Measurements from ENCODE around the gene GBP4.

GBP4 gene

GRCh38 chr1:89170170-89171066 lies 28.3 kb downstream of the GBP4 start:
- no peak for DNase-seq (ENCODE audit: low read depth)

GRCh38 chr1:89169166-89169565 lies 29.6 kb downstream of the GBP4 start:
- no peak for DNase-seq (ENCODE audit: low read depth)

DNA sequence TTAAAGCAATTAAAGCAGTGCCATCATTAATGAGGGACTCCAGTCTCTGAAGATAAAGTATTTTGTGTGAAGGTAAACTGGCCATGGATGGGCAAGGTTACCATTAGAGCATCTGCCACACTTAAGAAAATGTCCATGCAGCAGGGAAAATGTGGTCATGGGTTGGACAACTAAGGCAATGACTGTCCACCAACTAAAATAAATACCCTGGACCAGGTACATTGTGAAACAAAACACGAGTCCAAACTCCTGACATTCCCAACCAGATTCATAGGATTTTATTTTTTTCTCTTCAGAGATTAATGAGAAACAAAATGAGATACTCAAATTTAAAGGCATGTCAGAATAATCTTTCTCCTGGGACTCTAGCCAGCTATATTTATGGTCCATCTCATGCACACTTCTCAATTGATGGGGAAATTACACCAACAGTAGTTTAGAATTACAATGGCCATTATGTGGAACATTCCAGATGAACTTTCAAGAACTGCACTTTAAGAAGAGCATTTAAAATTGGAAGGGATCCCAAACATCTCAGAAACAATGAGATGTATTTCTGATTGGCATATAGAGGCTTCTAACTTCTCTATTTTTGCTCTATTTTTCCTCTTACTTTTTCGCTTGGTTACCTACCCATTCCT lies 31.0 kb downstream of the GBP4 start:
- no peak for DNase-seq (ENCODE audit: low read depth)

GRCh38 chr1:89166705-89167104 lies 32.0 kb downstream of the GBP4 start:
- no peak for DNase-seq (ENCODE audit: low read depth)

DNA sequence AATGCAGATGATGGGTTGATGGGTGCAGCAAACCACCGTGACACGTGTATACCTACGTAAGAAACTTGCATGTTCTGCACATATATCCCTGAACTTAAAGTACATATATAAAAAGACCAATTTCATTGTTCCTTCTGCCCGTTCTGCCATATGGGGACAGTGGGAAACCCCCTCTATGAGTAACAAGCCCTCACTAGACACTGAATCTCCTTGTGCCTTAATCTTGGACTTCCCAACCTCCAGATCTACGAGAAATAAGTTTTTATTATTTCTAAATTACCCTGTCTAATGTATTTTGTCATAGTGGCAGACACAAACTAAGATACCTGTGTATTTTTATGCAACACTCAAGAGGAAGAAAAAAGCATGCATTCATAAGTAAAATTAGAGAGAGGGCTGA lies 32.9 kb downstream of the GBP4 start:
- no peak for DNase-seq (ENCODE audit: low read depth)

- no peak for DNase-seq (ENCODE audit: low read depth)
Observed at GRCh38 chr1:89151047-89151446, 47.7 kb downstream of the GBP4 start.

DNA sequence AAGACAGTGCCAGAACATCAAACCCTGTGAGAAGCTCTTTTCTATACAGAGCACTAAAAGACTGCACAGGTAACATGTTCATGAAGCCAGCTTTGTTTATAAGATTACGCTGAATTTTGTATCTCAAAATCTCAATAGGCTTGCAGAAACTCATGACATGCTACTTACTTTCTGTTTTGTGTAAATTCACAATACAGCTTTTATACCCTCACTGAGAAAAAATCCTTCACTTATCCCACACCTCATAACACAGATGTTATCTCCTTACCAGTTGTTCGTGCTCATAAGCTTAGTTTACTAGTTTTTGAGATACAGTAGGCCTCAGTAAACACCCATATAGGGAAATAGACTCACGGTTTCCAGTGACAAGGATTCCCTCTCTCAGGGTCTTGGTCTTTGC lies 48.8 kb downstream of the GBP4 start:
- DNase-seq (ENCODE audit: low read depth), result no peak

DNA sequence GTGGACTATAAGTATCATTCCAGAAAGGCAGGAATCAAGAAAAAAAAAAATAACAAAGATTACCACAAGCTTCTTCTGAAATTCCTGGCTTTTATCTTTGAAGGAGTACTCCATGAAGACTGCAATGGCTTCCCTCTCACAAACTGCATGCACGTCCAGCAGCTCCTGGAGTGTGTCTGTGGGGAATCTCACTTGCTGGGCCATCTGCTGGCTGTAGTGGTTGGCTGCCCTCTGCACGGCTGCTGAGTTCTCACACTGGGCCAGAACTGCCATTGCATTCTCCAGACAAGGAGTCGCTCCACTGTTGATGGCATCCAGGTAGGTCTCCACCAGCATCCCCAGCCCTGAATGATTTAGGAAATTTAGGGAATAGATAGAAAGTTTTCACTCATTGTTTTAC lies 49.5 kb downstream of the GBP4 start:
- no peak for DNase-seq (ENCODE audit: low read depth)

- DNase-seq (ENCODE audit: low read depth), result no peak
Observed at GRCh38 chr1:89147678-89148658, 50.8 kb downstream of the GBP4 start.

DNA sequence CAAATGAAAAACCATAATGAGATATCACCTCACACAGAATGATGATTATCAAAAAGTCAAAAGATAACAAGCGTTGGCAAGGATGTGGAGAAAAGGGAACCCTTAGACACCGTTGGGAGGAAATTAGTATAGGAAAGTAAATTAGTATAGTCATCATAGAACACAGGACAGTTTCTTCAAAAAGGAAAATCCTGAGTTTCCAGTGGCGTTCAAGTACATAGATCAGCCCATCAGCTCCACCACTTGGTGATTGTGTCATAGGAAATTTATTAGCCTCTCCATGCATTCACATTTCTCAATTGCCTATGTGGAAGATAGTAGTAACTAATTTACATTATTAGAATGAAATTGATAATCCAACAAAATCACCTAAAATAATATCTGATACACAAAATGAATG lies 52.0 kb downstream of the GBP4 start:
- no peak for DNase-seq (ENCODE audit: low read depth)

- DNase-seq (ENCODE audit: low read depth), result no peak
Observed at GRCh38 chr1:89143484-89143883, 55.3 kb downstream of the GBP4 start.

- DNase-seq (ENCODE audit: low read depth), result no peak
Observed at GRCh38 chr1:89142160-89142559, 56.6 kb downstream of the GBP4 start.

GRCh38 chr1:89133747-89134146 lies 65.0 kb downstream of the GBP4 start:
- DNase-seq (ENCODE audit: low read depth), result no peak
